Gastroesophageal sphincter (tissue), 3 donors: ENCODE measurements around the gene MYH11.

Source experiments
- CTCF ChIP-seq, 4 experiments: fragments of 200-600 bp in 2 of 4; fragments of 450-650 bp in 2 of 4; sonication (generic) in 1 of 4; IDR thresholded peaks; one replicate each; pipeline ENCODE4 v1.5.1; 2017 to 2019; ENCODE audit warnings: antibody characterized with exemption in 4 of 4, mild to moderate bottlenecking in 2 of 4, moderate library complexity in 2 of 4
- EP300 ChIP-seq: sonication (generic); formaldehyde crosslinking; IDR thresholded peaks from one replicate; pipeline ENCODE4 v1.6.1; 2017; ENCODE audit warnings: antibody characterized with exemption, mild to moderate bottlenecking
- POLR2A ChIP-seq, 2 donors: fragments of 450-650 bp; IDR thresholded peaks; one replicate each; pipeline ENCODE4 v1.6.1; 2017; ENCODE audit warnings: antibody characterized with exemption in 2 of 2, mild to moderate bottlenecking in 2 of 2, moderate library complexity in 1 of 2
- POLR2AphosphoS5 ChIP-seq: sonication (generic); formaldehyde crosslinking; IDR thresholded peaks from one replicate; pipeline ENCODE4 v1.6.1; 2017; ENCODE audit warnings: antibody characterized with exemption

GRCh38 chr16:15834502-15834901 lies 22.3 kb downstream of the MYH11 start:
- TF ChIP-seq EP300 (no peak), POLR2AphosphoS5 (no peak), CTCF (IDR thresholded peaks at IDR 0.05) (no peak), POLR2A (IDR thresholded peaks at IDR 0.05) (no peak)
